WTC11 (cell line): ENCODE results near the gene UQCRHL. TPM values are rescaled to one million over a fixed set of nuclear protein-coding genes. Genes with fewer than 3 reads are reported as not detected.

Experiments used
- ATAC-seq: fragments of 200-7000 bp; cut with Tn5 transposase; 2 replicates; pipeline ENCODE4 v1.10.0; 2021; ENCODE audit warnings: mild to moderate bottlenecking, moderate library complexity
- CTCF ChIA-PET: fragments of 300-600 bp; sonication (Branson Sonifier 250); formaldehyde crosslinking; loops from one replicate; lab custom pipeline; 2021; ENCODE audit warnings: antibody characterized with exemption; lab: Charles Lee
- POLR2A ChIA-PET: fragments of 350-600 bp; sonication (Branson Sonifier 250); formaldehyde crosslinking; loops from one replicate; lab custom pipeline; 2021; ENCODE audit warnings: antibody characterized with exemption; lab: Charles Lee
- DNase-seq: peaks from one replicate; pipeline ENCODE4 v3.0.0; 2021; ENCODE audit warnings: low spot score
- H3K27ac Mint-ChIP-seq: 2 replicates; pipeline ENCODE4 v1.8.0; 2021; ENCODE audit warnings: mixed read lengths
- H3K27me3 Mint-ChIP-seq: 2 replicates; pipeline ENCODE4 v1.8.0; 2021; ENCODE audit warnings: low read depth, mild to moderate bottlenecking, moderate library complexity, mixed read lengths
- H3K36me3 Mint-ChIP-seq: 2 replicates; pipeline ENCODE4 v1.8.0; 2021; ENCODE audit warnings: mixed read lengths
- H3K4me1 Mint-ChIP-seq: 2 replicates; pipeline ENCODE4 v1.8.0; 2022; ENCODE audit warnings: mixed read lengths
- H3K4me3 Mint-ChIP-seq: 2 replicates; pipeline ENCODE4 v1.8.0; 2021; ENCODE audit warnings: mild to moderate bottlenecking, moderate library complexity, mixed read lengths
- H3K9me3 Mint-ChIP-seq: 2 replicates; pipeline ENCODE4 v1.8.0; 2021; ENCODE audit warnings: mixed read lengths
- CBFB ChIP-seq: sonication (generic); formaldehyde crosslinking; IDR thresholded peaks from 2 replicates; pipeline ENCODE4 v1.8.1; 2022; ENCODE audit warnings: mild to moderate bottlenecking, low read depth, missing genetic modification reagents
- ELF4 ChIP-seq: sonication (generic); formaldehyde crosslinking; IDR thresholded peaks from 2 replicates; pipeline ENCODE4 v1.8.1; 2022; ENCODE audit warnings: low read depth, mild to moderate bottlenecking, moderate library complexity, missing genetic modification reagents
- ETV6 ChIP-seq: sonication (generic); formaldehyde crosslinking; IDR thresholded peaks from 2 replicates; pipeline ENCODE4 v1.8.1; 2022; ENCODE audit warnings: mild to moderate bottlenecking, missing genetic modification reagents
- FOXJ3 ChIP-seq: sonication (generic); formaldehyde crosslinking; IDR thresholded peaks from 2 replicates; pipeline ENCODE4 v1.9.0; 2021; ENCODE audit warnings: missing genetic modification reagents, mild to moderate bottlenecking, borderline replicate concordance
- FOXP1 ChIP-seq: sonication (generic); formaldehyde crosslinking; IDR thresholded peaks from 2 replicates; pipeline ENCODE4 v1.8.0; 2022; ENCODE audit warnings: missing genetic modification reagents, mild to moderate bottlenecking, moderate library complexity, borderline replicate concordance
- GRHL2 ChIP-seq: fragments of 250-450 bp; sonication (Bioruptor Pico); IDR thresholded peaks from 2 replicates; pipeline ENCODE4 v1.8.0; 2022; ENCODE audit warnings: mild to moderate bottlenecking, moderate library complexity; ENCODE audit not compliant: insufficient replicate concordance, severe bottlenecking
- MYBL2 ChIP-seq: sonication (generic); formaldehyde crosslinking; IDR thresholded peaks from 2 replicates; pipeline ENCODE4 v1.8.1; 2023; ENCODE audit warnings: mild to moderate bottlenecking, moderate library complexity, missing genetic modification reagents
- SP1 ChIP-seq: sonication (generic); formaldehyde crosslinking; conservative IDR thresholded peaks from 2 replicates; pipeline ENCODE4 v1.8.1; 2022; ENCODE audit warnings: missing genetic modification reagents
- ZNF317 ChIP-seq: sonication (generic); formaldehyde crosslinking; IDR thresholded peaks from 2 replicates; pipeline ENCODE4 v1.8.1; 2023; ENCODE audit warnings: low read depth, mild to moderate bottlenecking, moderate library complexity, missing genetic modification reagents, borderline replicate concordance
- total RNA-seq: library from RNA; stranded (reverse); gene quantifications from 3 replicates; pipeline ENCODE4 v1.2.3, GENCODE V29; 2021
- TF ChIP-seq, protein P1 (sequence below): fragments of 250-450 bp; sonication (Bioruptor Pico); IDR thresholded peaks from 2 replicates; pipeline ENCODE4 v1.9.0; 2021; ENCODE audit warnings: mild to moderate bottlenecking
- TF ChIP-seq, protein P2 (sequence below): sonication (generic); formaldehyde crosslinking; IDR thresholded peaks from 2 replicates; pipeline ENCODE4 v1.8.0; 2022; ENCODE audit warnings: missing genetic modification reagents
- TF ChIP-seq, protein P3 (sequence below): sonication (generic); formaldehyde crosslinking; conservative IDR thresholded peaks from 2 replicates; pipeline ENCODE4 v1.8.1; 2022; ENCODE audit warnings: mild to moderate bottlenecking, missing genetic modification reagents
- TF ChIP-seq, protein P4 (sequence below): fragments of 250-450 bp; sonication (Bioruptor Pico); IDR thresholded peaks from 2 replicates; pipeline ENCODE4 v1.9.0; 2021; ENCODE audit warnings: mild to moderate bottlenecking
- TF ChIP-seq, protein P5 (sequence below): sonication (generic); formaldehyde crosslinking; IDR thresholded peaks from 2 replicates; pipeline ENCODE4 v1.8.1; 2022; ENCODE audit warnings: mild to moderate bottlenecking, missing genetic modification reagents, moderate library complexity, borderline replicate concordance
- TF ChIP-seq, protein P6 (sequence below): fragments of 200-600 bp; IDR thresholded peaks from 2 replicates; pipeline ENCODE4 v1.8.0; 2022; ENCODE audit warnings: antibody characterized with exemption
- TF ChIP-seq, protein P7 (sequence below): sonication (generic); formaldehyde crosslinking; IDR thresholded peaks from 2 replicates; pipeline ENCODE4 v1.8.0; 2022; ENCODE audit warnings: mild to moderate bottlenecking, missing genetic modification reagents

Gene UQCRHL
- total RNA-seq, 1 experiment from 2014 or later: 3.8 TPM

DNA sequence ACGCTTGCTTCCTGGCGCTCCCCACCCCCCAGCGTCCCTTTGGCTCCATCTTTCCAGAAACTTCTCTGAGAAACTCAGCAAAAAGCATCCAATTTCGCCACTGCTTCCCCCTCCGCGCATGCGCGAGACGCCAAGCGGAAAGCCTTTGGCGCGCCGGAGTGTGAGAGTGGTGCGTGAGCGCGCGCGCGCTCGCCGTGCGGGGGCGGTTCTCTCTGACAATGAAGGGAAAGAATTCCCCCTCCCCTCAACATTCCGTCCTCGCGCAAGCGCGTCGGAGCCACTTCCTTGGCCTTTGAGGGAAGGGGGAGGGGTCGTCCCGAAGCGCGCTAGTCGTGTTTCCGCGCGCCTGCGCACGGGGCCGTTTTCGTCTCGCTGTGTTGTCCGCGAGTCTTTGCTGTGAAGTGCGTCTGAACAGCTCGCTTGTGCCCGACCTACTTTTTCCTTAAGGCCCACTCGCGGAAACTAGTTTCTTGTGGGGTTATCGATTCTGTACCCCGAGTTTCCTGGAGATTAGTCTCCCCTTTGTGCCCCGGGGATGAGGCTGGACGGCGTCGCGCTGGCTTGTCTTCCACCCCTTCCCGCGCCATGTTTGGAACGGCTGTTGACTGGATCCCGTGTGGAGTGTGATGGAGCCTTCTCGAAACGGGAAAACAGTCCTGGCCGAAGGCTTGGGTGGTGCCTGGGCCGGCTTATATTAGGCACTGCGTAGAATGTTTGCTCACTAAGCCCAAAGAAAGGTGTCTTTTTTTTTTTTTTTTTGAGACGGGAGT, 28.5 kb upstream of the UQCRHL start (continued):
- no peak for TF ChIP-seq GRHL2
- TF ChIP-seq CBFB (CRISPR knock-in tag): no peak
- TF ChIP-seq, protein P1, sequence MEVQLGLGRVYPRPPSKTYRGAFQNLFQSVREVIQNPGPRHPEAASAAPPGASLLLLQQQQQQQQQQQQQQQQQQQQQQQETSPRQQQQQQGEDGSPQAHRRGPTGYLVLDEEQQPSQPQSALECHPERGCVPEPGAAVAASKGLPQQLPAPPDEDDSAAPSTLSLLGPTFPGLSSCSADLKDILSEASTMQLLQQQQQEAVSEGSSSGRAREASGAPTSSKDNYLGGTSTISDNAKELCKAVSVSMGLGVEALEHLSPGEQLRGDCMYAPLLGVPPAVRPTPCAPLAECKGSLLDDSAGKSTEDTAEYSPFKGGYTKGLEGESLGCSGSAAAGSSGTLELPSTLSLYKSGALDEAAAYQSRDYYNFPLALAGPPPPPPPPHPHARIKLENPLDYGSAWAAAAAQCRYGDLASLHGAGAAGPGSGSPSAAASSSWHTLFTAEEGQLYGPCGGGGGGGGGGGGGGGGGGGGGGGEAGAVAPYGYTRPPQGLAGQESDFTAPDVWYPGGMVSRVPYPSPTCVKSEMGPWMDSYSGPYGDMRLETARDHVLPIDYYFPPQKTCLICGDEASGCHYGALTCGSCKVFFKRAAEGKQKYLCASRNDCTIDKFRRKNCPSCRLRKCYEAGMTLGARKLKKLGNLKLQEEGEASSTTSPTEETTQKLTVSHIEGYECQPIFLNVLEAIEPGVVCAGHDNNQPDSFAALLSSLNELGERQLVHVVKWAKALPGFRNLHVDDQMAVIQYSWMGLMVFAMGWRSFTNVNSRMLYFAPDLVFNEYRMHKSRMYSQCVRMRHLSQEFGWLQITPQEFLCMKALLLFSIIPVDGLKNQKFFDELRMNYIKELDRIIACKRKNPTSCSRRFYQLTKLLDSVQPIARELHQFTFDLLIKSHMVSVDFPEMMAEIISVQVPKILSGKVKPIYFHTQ (CRISPR knock-in tag): no peak
- TF ChIP-seq, protein P2, sequence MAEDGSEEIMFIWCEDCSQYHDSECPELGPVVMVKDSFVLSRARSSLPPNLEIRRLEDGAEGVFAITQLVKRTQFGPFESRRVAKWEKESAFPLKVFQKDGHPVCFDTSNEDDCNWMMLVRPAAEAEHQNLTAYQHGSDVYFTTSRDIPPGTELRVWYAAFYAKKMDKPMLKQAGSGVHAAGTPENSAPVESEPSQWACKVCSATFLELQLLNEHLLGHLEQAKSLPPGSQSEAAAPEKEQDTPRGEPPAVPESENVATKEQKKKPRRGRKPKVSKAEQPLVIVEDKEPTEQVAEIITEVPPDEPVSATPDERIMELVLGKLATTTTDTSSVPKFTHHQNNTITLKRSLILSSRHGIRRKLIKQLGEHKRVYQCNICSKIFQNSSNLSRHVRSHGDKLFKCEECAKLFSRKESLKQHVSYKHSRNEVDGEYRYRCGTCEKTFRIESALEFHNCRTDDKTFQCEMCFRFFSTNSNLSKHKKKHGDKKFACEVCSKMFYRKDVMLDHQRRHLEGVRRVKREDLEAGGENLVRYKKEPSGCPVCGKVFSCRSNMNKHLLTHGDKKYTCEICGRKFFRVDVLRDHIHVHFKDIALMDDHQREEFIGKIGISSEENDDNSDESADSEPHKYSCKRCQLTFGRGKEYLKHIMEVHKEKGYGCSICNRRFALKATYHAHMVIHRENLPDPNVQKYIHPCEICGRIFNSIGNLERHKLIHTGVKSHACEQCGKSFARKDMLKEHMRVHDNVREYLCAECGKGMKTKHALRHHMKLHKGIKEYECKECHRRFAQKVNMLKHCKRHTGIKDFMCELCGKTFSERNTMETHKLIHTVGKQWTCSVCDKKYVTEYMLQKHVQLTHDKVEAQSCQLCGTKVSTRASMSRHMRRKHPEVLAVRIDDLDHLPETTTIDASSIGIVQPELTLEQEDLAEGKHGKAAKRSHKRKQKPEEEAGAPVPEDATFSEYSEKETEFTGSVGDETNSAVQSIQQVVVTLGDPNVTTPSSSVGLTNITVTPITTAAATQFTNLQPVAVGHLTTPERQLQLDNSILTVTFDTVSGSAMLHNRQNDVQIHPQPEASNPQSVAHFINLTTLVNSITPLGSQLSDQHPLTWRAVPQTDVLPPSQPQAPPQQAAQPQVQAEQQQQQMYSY (CRISPR knock-in tag): no peak
- peak; percentile 35; the same call in 1 of the 2 replicates for TF ChIP-seq SP1 (CRISPR knock-in tag)
- TF ChIP-seq, protein P3, sequence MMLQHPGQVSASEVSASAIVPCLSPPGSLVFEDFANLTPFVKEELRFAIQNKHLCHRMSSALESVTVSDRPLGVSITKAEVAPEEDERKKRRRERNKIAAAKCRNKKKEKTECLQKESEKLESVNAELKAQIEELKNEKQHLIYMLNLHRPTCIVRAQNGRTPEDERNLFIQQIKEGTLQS (CRISPR knock-in tag): no peak
- TF ChIP-seq, protein P4, sequence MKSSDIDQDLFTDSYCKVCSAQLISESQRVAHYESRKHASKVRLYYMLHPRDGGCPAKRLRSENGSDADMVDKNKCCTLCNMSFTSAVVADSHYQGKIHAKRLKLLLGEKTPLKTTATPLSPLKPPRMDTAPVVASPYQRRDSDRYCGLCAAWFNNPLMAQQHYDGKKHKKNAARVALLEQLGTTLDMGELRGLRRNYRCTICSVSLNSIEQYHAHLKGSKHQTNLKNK: no peak

DNA sequence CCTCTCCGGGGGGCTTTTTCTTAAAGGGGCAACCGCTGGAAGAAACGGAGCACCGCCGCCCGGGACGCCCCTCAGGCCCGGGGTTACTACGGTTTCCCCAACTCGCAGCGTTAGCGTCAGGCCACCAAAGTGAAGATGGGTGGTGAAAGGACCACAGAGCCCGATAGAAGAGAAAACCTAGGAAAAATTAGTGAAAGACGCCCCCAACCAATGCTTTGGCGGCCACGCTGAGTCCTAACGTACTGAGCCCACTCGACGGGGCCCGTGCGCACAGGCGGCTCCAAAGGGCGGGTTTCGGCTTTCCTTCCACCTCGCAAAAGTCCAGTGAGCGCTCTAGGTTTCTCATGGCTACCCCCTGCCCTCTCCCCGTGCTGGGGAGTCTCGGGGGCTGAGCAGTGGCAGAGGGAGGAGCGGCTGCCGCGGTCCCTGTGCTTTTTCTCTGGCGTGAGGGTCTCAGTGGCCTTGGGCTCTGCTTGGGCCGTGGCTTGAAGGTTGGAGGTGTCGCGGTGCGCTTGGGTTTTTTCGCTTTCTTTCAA, 27.8 kb upstream of the UQCRHL start:
- DNase-seq (no peak), ATAC-seq (peak; percentile 4; the same call in 1 of the 2 replicates)
- CTCF ChIA-PET: no interaction called here
- no peak for TF ChIP-seq ZNF317 (CRISPR knock-in tag)
- no peak for TF ChIP-seq ETV6
- TF ChIP-seq, protein P5, sequence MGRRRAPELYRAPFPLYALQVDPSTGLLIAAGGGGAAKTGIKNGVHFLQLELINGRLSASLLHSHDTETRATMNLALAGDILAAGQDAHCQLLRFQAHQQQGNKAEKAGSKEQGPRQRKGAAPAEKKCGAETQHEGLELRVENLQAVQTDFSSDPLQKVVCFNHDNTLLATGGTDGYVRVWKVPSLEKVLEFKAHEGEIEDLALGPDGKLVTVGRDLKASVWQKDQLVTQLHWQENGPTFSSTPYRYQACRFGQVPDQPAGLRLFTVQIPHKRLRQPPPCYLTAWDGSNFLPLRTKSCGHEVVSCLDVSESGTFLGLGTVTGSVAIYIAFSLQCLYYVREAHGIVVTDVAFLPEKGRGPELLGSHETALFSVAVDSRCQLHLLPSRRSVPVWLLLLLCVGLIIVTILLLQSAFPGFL: no peak
- TF ChIP-seq, protein P6, sequence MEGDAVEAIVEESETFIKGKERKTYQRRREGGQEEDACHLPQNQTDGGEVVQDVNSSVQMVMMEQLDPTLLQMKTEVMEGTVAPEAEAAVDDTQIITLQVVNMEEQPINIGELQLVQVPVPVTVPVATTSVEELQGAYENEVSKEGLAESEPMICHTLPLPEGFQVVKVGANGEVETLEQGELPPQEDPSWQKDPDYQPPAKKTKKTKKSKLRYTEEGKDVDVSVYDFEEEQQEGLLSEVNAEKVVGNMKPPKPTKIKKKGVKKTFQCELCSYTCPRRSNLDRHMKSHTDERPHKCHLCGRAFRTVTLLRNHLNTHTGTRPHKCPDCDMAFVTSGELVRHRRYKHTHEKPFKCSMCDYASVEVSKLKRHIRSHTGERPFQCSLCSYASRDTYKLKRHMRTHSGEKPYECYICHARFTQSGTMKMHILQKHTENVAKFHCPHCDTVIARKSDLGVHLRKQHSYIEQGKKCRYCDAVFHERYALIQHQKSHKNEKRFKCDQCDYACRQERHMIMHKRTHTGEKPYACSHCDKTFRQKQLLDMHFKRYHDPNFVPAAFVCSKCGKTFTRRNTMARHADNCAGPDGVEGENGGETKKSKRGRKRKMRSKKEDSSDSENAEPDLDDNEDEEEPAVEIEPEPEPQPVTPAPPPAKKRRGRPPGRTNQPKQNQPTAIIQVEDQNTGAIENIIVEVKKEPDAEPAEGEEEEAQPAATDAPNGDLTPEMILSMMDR: no peak
- TF ChIP-seq FOXJ3 (CRISPR knock-in tag): no peak
- TF ChIP-seq MYBL2 (CRISPR knock-in tag): peak; percentile 16
- TF ChIP-seq, protein P7, sequence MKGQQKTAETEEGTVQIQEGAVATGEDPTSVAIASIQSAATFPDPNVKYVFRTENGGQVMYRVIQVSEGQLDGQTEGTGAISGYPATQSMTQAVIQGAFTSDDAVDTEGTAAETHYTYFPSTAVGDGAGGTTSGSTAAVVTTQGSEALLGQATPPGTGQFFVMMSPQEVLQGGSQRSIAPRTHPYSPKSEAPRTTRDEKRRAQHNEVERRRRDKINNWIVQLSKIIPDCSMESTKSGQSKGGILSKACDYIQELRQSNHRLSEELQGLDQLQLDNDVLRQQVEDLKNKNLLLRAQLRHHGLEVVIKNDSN (CRISPR knock-in tag): 0 out of 2 replicates have a peak, but pooled peaks have one; percentile 18
- no peak for TF ChIP-seq ELF4 (CRISPR knock-in tag)
- no peak for TF ChIP-seq FOXP1 (CRISPR knock-in tag)
- Mint-ChIP-seq H3K4me3 (peak overlapping the region; percentile 81), H3K27me3 (no peaks in the 10 kb centered on the region; the same call in 1 of the 2 replicates), H3K36me3 (peaks cover 7% of the 10 kb centered on the region), H3K27ac (peak overlapping the region; percentile 99), H3K9me3 (no peaks in the 10 kb centered on the region), H3K4me1 (peaks cover 39% of the 10 kb centered on the region)
- POLR2A ChIA-PET: interaction anchor here (2.7 to 3.7 kb wide), 2 partner anchors 12 to 13 kb away, joined by 50 to 51 read pairs; partner anchors contain the start of gene SPEN
